Retinal pigment epithelial cell (primary cell): ENCODE measurements around the gene GATAD1.
"Not testable (repeated sequence)": the region's sequence is repeated elsewhere in the genome, so short reads cannot be mapped to it uniquely, and the experiment has no call there.

Experiments used
- DNase-seq: peaks from one replicate; pipeline ENCODE4 v3.0.0-alpha.2; 2010; ENCODE audit warnings: low read depth
- H3K4me3 ChIP-seq: 2 replicates; pipeline ENCODE4 v1.5.1; 2011; ENCODE audit warnings: mild to moderate bottlenecking, low read length, control low read depth, moderate library complexity
- CTCF ChIP-seq: conservative IDR thresholded peaks from 2 replicates; pipeline ENCODE4 v1.5.1; 2011; ENCODE audit warnings: low read depth, low read length, control low read depth, inconsistent platforms

The GATAD1 gene

DNA sequence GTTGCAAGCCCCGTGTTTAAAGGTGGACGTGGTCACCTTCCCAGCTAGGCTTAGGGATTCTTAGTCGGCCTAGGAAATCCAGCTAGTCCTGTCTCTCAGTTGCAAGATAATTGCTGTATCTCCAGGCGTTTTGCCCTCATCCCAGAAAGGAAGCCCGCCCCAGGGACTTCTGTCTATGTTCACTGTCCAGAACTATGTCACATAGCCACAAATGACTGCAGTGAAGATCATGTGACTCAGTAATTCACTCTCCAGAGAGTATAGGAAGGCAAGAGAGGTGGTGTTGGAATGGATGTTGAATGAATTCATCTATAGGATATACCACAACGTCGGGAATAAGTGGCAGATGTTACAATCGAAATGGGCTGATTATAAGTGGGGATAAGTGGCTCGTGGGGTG, 30.8 kb downstream of the GATAD1 start:
- DNase-seq = no peak
- TF ChIP-seq CTCF = no peak

GRCh38 chr7:92478711-92479110, 31.4 kb downstream of the GATAD1 start:
- no peak for TF ChIP-seq CTCF
- DNase-seq = no peak
- H3K4me3 ChIP-seq = no peak overlapping the region

More for the DNA sequence above, 30.8 kb downstream of the GATAD1 start:
- H3K4me3 ChIP-seq = no peak overlapping the region

DNA sequence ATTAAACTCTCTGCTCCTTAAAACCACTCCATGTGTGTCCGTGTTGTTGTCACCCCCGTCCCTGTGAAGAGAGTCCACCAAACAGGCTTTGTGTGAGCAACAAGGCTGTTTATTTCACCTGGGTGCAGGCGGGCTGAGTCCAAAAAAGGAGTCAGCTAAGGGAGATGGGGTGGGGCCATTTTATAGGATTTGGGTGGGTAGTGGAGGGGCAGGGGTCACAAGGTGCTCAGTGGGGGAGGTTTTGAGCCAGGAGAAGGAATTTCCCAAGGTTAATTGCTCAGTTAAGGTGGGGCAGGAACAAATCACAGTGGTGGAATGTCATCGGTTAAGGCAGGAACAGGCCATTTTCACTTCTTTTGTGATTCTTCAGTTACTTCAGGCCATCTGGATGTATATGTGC, 31.9 kb downstream of the GATAD1 start:
- DNase-seq, H3K4me3 ChIP-seq: not testable (repeated sequence)

DNA sequence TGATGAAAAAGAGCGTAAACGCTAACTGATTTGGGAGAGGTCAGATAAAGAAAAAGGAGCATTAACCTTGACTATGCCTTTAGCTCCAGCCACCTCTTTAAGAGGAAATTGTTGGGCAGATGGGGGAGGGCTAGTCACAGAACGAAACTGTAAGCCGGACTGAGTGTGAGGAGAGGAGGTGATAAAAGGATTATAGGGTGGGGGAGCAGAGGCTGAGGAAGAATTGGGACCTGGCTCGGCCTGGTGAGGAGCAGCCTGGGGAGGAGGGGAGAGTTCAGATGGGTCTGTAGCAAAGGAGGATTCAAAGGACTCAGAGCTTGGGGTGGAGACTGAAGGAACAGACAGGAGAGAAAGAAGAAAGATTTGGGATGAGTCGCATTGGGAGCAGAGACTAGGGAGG, 36.3 kb downstream of the GATAD1 start:
- H3K4me3 ChIP-seq, DNase-seq: not testable (repeated sequence)

DNA sequence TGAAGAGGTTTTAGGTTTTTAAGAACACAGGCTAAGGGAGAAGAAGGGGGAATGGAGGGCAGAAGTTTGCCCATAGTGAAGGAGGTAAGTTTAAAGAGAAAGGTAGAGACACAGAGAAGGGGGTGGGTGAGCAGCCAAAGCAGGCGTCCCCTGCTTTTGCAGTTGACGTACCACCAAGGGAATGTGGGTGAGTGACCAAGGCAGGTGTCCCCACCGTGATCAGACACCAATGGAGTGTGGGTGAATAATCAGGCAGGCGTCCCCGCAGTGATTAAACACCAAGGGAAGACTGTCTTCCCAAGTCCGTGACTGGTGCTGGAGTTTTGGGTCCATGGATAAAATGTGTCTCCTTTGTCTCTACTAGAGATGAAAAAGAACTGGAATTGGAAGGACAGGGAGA, 36.9 kb downstream of the GATAD1 start:
- H3K4me3 ChIP-seq, DNase-seq: not testable (repeated sequence)

GRCh38 chr7:92485267-92485892, 38.1 kb downstream of the GATAD1 start:
- no peak overlapping the region for H3K4me3 ChIP-seq
- DNase-seq = no peak
- no peak for TF ChIP-seq CTCF

DNA sequence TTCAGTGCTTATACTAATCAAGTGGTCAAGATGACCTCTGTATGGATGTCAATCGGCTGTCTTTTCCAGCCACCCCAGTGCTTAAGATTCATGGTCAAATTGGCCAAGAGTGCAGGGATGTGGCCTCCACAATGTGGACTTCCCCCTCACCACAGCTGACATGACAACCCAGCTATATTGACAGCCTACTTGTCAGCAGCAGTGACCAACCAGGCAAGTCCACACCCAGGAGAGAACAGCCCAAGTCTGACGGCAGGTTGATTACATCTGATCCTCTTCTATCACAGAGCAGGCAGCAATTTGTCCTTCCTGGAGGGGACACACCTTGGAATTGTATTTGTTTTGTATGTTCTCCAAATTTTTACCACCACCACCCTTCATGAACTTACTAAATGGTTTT, 38.7 kb downstream of the GATAD1 start:
- no peak for TF ChIP-seq CTCF
- H3K4me3 ChIP-seq = no peak overlapping the region
- DNase-seq = no peak

DNA sequence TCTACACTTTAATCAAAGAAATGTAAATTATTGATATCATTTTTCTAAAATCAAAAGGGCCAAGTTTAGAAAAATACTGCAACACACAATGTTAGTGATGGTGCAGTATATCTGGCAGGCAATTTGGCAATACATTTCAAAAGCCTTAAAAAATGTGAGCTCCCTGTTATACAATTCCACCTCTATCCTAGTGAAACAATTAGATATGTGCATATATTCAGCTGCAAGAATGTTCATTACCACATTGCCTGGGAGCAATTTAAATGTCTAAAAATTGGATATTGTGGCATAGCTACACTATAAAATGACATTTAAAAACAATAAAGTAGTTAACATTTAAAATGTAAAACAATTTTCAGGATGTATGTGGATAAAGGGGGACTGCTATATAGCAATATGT, 40.5 kb downstream of the GATAD1 start:
- DNase-seq = no peak
- no peak overlapping the region for H3K4me3 ChIP-seq
- TF ChIP-seq CTCF = no peak

DNA sequence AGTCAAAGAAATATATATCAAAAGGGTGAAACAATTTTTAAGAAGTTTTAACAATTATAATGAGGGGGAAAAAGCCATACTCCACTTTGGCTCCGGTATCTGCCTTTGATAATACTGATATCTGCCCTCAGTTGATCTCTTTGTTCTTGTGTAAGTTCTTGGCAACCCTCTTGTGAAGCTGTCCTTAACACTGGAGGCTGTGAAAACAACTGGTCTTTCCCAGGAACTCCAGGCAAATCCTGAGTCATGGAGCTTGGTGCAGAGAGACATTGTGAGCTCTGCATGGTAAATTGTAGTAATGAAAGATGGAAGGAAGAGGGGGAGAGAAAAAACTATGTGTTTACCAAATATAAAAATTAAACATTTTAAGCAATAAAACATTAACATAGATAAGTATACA, 42.4 kb downstream of the GATAD1 start:
- DNase-seq = no peak
- no peak for TF ChIP-seq CTCF
- H3K4me3 ChIP-seq = no peak overlapping the region
